Hematopoietic multipotent progenitor cell treated with erythropoietin and hydrocortisone succinate and interleukin-3 and kit ligand, for 8 days (in vitro differentiated cells): Measurements from ENCODE around the gene TNFSF15.

Source experiments
- DNase-seq: peaks from one replicate; pipeline ENCODE4 v3.0.0-alpha.2; 2015

TNFSF15 gene

GRCh38 chr9:114824110-114824509, 18.3 kb upstream of the TNFSF15 start:
- no peak for DNase-seq

GRCh38 chr9:114823441-114823840, 17.6 kb upstream of the TNFSF15 start:
- no peak for DNase-seq

GRCh38 chr9:114822708-114823107, 16.9 kb upstream of the TNFSF15 start:
- DNase-seq, result no peak

GRCh38 chr9:114820776-114821501, 15.1 kb upstream of the TNFSF15 start:
- no peak for DNase-seq

GRCh38 chr9:114818178-114818577, 12.3 kb upstream of the TNFSF15 start:
- no peak for DNase-seq

GRCh38 chr9:114813717-114814418, 8.0 kb upstream of the TNFSF15 start:
- DNase-seq, result no peak

GRCh38 chr9:114811966-114812636, 6.3 kb upstream of the TNFSF15 start:
- no peak for DNase-seq

- DNase-seq, result no peak
Observed at GRCh38 chr9:114811301-114811700, 5.5 kb upstream of the TNFSF15 start.

GRCh38 chr9:114810614-114811013, 4.8 kb upstream of the TNFSF15 start:
- no peak for DNase-seq

- no peak for DNase-seq
Observed at GRCh38 chr9:114806526-114806900, 674 bp upstream of the TNFSF15 start.

GRCh38 chr9:114804505-114804904, 1.3 kb downstream of the TNFSF15 start:
- DNase-seq, result no peak

GRCh38 chr9:114803479-114804265, 2.2 kb downstream of the TNFSF15 start:
- no peak for DNase-seq

- DNase-seq, result no peak
Observed at GRCh38 chr9:114799925-114800324, 5.9 kb downstream of the TNFSF15 start.

GRCh38 chr9:114799441-114799840, 6.4 kb downstream of the TNFSF15 start:
- DNase-seq, result no peak

GRCh38 chr9:114798780-114799427, 6.9 kb downstream of the TNFSF15 start:
- DNase-seq, result no peak

- DNase-seq, result no peak
Observed at GRCh38 chr9:114798101-114798500, 7.7 kb downstream of the TNFSF15 start.

GRCh38 chr9:114792396-114792795, 13.4 kb downstream of the TNFSF15 start:
- DNase-seq, result no peak

- no peak for DNase-seq
Observed at GRCh38 chr9:114791736-114792135, 14.1 kb downstream of the TNFSF15 start.

- DNase-seq, result no peak
Observed at GRCh38 chr9:114791312-114791711, 14.5 kb downstream of the TNFSF15 start.

- no peak for DNase-seq
Observed at GRCh38 chr9:114790521-114790920, 15.3 kb downstream of the TNFSF15 start.

GRCh38 chr9:114789006-114789405, 16.8 kb downstream of the TNFSF15 start:
- DNase-seq, result no peak

- no peak for DNase-seq
Observed at GRCh38 chr9:114787781-114788498, 17.9 kb downstream of the TNFSF15 start.
